Caki2 (cell line): Measurements from ENCODE around the gene HACD3. TPM values are rescaled to one million over a fixed set of nuclear protein-coding genes. Genes with fewer than 3 reads are reported as not detected.
A peak's percentile ranks its signal among the peaks of the same experiment; 100 is the strongest.
"Not testable (repeated sequence)": the region's sequence is repeated elsewhere in the genome, so short reads cannot be mapped to it uniquely, and the experiment has no call there.

Source experiments
- DNase-seq: peaks from one replicate; pipeline ENCODE4 v3.0.0-alpha.2; 2015; ENCODE audit warnings: low read depth
- in situ Hi-C: cut with HindIII; loops from 2 replicates; pipeline ENCODE4 v1.10.0; 2016; ENCODE audit warnings: low sequenced_read_pairs, low pct_unique_long_range_greater_than_20kb, mixed read lengths
- total RNA-seq: library from RNA; depleted of rRNA; stranded (reverse); fragments of >200 nt; shearing (Covaris generic); gene quantifications from 2 replicates; pipeline ENCODE4 v1.2.3, GENCODE V29; 2014; ENCODE audit warnings: low replicate concordance

Gene HACD3
- total RNA-seq, 1 experiment from 2014 or later = 122 TPM

GRCh38 chr15:65579762-65580161 is 49.5 kb downstream of the HACD3 start:
- no peak for DNase-seq
- in situ Hi-C loops = no loop called here

- no peak for DNase-seq
- in situ Hi-C loops = no loop called here
Measured at GRCh38 chr15:65580287-65580686, 50.0 kb downstream of the HACD3 start.

- DNase-seq = no peak
- in situ Hi-C loops = no loop called here
Measured at GRCh38 chr15:65583701-65584100, 53.4 kb downstream of the HACD3 start.

- DNase-seq = no peak
- in situ Hi-C loops = no loop called here
Measured at GRCh38 chr15:65584241-65584640, 54.0 kb downstream of the HACD3 start.

- no peak for DNase-seq
- in situ Hi-C loops = no loop called here
Measured at GRCh38 chr15:65587094-65587493, 56.8 kb downstream of the HACD3 start.

GRCh38 chr15:65595960-65596359 is 65.7 kb downstream of the HACD3 start:
- in situ Hi-C loops = no loop called here
- DNase-seq = no peak

- in situ Hi-C loops = no loop called here
- DNase-seq = no peak
Measured at GRCh38 chr15:65598468-65598867, 68.2 kb downstream of the HACD3 start.

GRCh38 chr15:65599677-65600076 is 69.4 kb downstream of the HACD3 start:
- no peak for DNase-seq
- in situ Hi-C loops = no loop called here

- no peak for DNase-seq
- in situ Hi-C loops = no loop called here
Measured at GRCh38 chr15:65603134-65603533, 72.9 kb downstream of the HACD3 start.

- in situ Hi-C loops = no loop called here
- no peak for DNase-seq
Measured at GRCh38 chr15:65603559-65603958, 73.3 kb downstream of the HACD3 start.

- in situ Hi-C loops = no loop called here
Measured at GRCh38 chr15:65610871-65611718, 80.8 kb downstream of the HACD3 start, which contains the start of gene INTS14. Gene INTS14 (minus strand): TSS chr15:65611131. CDS start chr15:65607380, 3,751 bp downstream.

GRCh38 chr15:65611888-65612615 is 81.8 kb downstream of the HACD3 start:
- peak; percentile 22 for DNase-seq
- in situ Hi-C loops = no loop called here

More at GRCh38 chr15:65610871-65611718, 80.8 kb downstream of the HACD3 start, which contains the start of gene INTS14:
- peak; percentile 96 for DNase-seq

- DNase-seq = peak; percentile 7
- in situ Hi-C loops = no loop called here
Measured at GRCh38 chr15:65612616-65612946, 82.3 kb downstream of the HACD3 start.

- in situ Hi-C loops = no loop called here
- DNase-seq = no peak
Measured at GRCh38 chr15:65612949-65613744, 82.9 kb downstream of the HACD3 start.

GRCh38 chr15:65615887-65616286 is 85.6 kb downstream of the HACD3 start:
- in situ Hi-C loops, DNase-seq: not testable (repeated sequence)

GRCh38 chr15:65618560-65619109 is 88.4 kb downstream of the HACD3 start:
- in situ Hi-C loops = no loop called here
- DNase-seq = no peak

- in situ Hi-C loops = no loop called here
- no peak for DNase-seq
Measured at GRCh38 chr15:65619626-65620290, 89.5 kb downstream of the HACD3 start.

GRCh38 chr15:65620833-65621232 is 90.6 kb downstream of the HACD3 start:
- in situ Hi-C loops = no loop called here
- DNase-seq = no peak
